ENCODE data around the gene CARS2. TPM values are rescaled to one million over a fixed set of nuclear protein-coding genes. Genes with fewer than 3 reads are reported as not detected.
"Not testable (repeated sequence)": the region's sequence is repeated elsewhere in the genome, so short reads cannot be mapped to it uniquely, and the experiment has no call there.

CARS2 gene
- total RNA-seq, 4 donors from 2014 or later = 27.4 to 229 (median 53.8) TPM

- no peak for TF ChIP-seq CTCF (IDR thresholded peaks at IDR 0.05)
- no peak for TF ChIP-seq POLR2A (IDR thresholded peaks at IDR 0.05)
- no peak for DNase-seq
- intact Hi-C loops (cut with DNase I; ENCODE audit: low total_unique reads) = no loop called here
- Histone ChIP-seq H3K4me3 (no peak overlapping the region), H3K27me3 (no peaks in the 10 kb centered on the region), H3K36me3 (peaks cover 0 to 5% of the 10 kb centered on the region in 2 donors), H3K9me3 (no peaks in the 10 kb centered on the region), H3K4me1 (no peaks in the 10 kb centered on the region), H3K27ac (no peak overlapping the region)
Observed at GRCh38 chr13:110663491-110663890, 42.4 kb downstream of the CARS2 start.

GRCh38 chr13:110662777-110663443 lies 43.0 kb downstream of the CARS2 start:
- Histone ChIP-seq H3K27ac (no peak overlapping the region), H3K4me1 (no peaks in the 10 kb centered on the region), H3K9me3 (no peaks in the 10 kb centered on the region), H3K27me3 (no peaks in the 10 kb centered on the region), H3K36me3 (peaks cover 0 to 5% of the 10 kb centered on the region in 2 donors), H3K4me3 (no peak overlapping the region)
- no peak for TF ChIP-seq CTCF (IDR thresholded peaks at IDR 0.05)
- no peak for TF ChIP-seq POLR2A (IDR thresholded peaks at IDR 0.05)
- DNase-seq = no peak
- intact Hi-C loops (cut with DNase I; ENCODE audit: low total_unique reads) = no loop called here

GRCh38 chr13:110662091-110662490 lies 43.8 kb downstream of the CARS2 start:
- no peaks in the 10 kb centered on the region for H3K4me1 ChIP-seq
- intact Hi-C loops (cut with DNase I; ENCODE audit: low total_unique reads) = no loop called here
- peaks cover 0 to 5% of the 10 kb centered on the region in 2 donors for H3K36me3 ChIP-seq
- no peak overlapping the region for H3K4me3 ChIP-seq
- DNase-seq = no peak
- H3K9me3 ChIP-seq = no peaks in the 10 kb centered on the region
- TF ChIP-seq CTCF (IDR thresholded peaks at IDR 0.05) (no peak), POLR2A (IDR thresholded peaks at IDR 0.05) (no peak)
- H3K27me3 ChIP-seq = no peaks in the 10 kb centered on the region
- H3K27ac ChIP-seq = no peak overlapping the region

GRCh38 chr13:110661256-110661655 lies 44.7 kb downstream of the CARS2 start:
- intact Hi-C loops (cut with DNase I; ENCODE audit: low total_unique reads) = no loop called here
- no peaks in the 10 kb centered on the region for H3K9me3 ChIP-seq
- TF ChIP-seq CTCF (IDR thresholded peaks at IDR 0.05) = no peak
- no peak for TF ChIP-seq POLR2A (IDR thresholded peaks at IDR 0.05)
- peaks cover 0 to 5% of the 10 kb centered on the region in 2 donors for H3K36me3 ChIP-seq
- H3K4me1 ChIP-seq = no peaks in the 10 kb centered on the region
- no peak for DNase-seq
- H3K4me3 ChIP-seq = no peak overlapping the region
- H3K27me3 ChIP-seq = no peaks in the 10 kb centered on the region
- H3K27ac ChIP-seq = no peak overlapping the region

- H3K27ac ChIP-seq; H3K27me3 ChIP-seq; H3K9me3 ChIP-seq; intact Hi-C loops (cut with DNase I; ENCODE audit: low total_unique reads); H3K4me3 ChIP-seq; DNase-seq; H3K36me3 ChIP-seq; H3K4me1 ChIP-seq: not testable (repeated sequence)
Observed at GRCh38 chr13:110658218-110658911, 47.6 kb downstream of the CARS2 start.

Data from uterus (tissue), 4 donors.